ENCODE measurements around the gene BICC1.

BICC1 gene

DNA sequence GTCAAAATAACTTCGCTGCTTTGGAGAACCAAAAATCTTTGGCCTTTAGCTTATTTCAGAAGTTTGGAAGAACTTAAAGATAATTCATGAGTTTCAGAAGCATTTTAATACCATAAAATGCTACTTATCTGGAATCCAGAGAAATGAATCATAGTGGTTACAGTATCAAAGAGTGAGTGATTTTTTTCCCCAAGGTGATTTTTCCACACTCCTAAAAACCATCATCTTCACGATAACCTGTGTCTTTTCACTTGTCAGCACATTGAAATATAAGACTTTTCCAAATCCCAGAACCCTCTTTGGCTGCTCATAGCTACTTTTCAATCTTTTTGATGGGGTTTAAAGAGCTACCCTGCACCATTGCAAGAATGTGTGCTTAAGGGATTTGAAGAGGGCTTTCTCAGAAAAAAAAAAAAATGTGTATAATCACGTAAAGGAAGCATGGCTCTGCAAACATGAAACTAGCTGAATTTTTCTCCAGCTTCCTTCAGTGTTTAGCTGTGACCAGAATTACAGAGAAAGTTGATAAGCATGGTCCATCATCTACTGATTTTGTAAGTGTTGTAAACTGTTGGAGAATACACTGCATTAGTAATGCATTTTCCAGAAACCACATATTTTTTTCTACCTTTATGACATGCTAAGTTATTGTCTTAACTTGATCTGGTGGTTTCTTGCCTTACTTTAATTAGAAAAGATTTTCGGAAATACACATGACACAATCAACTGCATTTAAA lies 134.9 kb downstream of the BICC1 start:
- DNase-seq (ENCODE audit: low read depth in 2 of 2, low spot score in 1 of 2): no peak

DNA sequence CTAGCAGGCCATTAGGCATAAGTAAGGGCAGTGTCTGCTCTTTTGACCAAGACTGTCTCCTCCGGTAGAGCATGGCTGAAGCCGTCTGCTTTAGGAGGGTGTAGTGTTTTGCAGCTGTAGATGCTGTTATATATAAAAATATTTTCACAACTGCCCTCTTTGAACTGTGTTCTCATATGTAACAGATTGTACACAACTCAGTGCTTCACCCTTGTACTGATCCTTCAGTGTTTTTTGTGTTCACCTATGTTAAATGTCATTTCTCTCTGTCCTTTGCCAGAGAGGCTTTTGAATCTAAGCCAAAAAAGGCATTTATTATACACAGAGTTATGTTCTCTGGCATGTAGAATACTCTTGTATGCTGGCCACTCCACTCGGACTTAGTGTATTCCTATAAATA lies 135.5 kb downstream of the BICC1 start:
- DNase-seq (ENCODE audit: low read depth in 2 of 2, low spot score in 1 of 2): no peak

DNA sequence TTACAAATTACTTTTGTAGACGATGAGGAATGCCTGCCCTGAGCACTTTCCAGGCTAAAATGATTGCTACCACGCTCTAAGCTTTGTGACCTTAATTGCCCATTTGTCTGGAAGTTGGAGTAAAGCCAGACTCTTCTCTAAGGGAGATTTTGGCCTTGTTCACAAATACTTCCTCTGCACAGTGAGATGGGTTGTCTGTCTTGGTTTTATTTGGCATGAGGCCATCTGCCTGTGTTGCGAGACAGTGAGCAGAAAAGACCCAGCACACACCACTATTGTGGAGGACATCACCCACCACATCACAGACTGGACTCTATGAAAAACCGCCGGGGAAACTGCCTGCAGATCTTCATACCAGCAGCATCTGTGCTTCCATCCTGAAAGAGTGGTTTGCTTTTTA lies 138.4 kb downstream of the BICC1 start:
- DNase-seq (ENCODE audit: low read depth in 2 of 2, low spot score in 1 of 2): no peak

DNA sequence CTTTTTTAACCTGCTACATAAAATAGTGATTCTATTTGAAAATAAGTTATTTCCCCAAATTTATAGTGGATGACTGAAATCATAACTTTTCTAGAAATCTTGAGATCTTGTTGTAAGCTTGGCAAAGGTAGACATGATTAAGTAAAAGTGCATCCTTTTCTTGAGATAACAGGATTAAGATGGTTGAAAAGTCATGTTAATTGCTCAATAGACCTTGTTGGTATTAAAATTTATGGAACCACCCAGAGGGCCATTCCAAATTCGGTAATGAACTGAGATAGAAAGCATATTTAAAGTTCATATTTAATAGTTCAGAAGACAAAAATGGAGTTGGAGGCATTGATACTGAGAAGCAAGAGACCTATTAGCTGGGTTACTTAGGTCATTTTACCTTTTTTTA lies 139.1 kb downstream of the BICC1 start:
- DNase-seq (ENCODE audit: low read depth in 2 of 2, low spot score in 1 of 2): no peak

- DNase-seq (ENCODE audit: low read depth in 2 of 2, low spot score in 1 of 2): no peak
Observed at GRCh38 chr10:58653139-58653538, 140.5 kb downstream of the BICC1 start.

DNA sequence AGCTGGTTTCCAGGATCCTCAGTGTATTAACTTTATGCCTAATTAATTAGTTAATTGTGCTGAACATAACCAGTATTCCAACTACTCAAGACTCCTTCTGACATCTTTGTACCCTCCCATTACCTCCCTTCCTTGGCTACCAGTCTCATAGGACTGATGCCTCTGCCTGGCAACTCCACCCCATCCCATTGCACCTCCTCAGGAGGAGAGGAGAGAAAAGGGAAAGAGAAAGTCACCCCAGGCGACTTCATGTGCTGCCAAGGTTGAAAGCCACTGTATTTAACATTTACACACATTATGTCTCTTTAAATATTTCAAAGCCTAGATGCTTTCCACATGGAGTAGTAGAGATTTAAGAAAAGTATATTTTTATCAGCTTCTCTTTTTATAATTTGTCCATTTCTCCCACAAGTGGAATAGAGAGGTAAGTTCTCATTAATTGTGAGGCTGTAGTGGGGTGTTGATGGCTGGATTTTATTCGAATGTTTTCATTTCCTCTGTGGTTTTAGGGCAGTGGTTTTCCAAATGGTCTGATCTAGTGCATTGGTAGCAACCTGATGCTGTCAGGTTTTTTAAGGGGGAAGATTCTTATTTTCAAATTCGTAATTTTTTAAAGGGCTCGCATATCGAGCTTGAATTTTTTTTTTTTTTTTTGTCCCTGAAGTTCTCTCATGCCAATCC lies 148.0 kb downstream of the BICC1 start:
- DNase-seq (ENCODE audit: low read depth in 2 of 2, low spot score in 1 of 2): no peak

DNA sequence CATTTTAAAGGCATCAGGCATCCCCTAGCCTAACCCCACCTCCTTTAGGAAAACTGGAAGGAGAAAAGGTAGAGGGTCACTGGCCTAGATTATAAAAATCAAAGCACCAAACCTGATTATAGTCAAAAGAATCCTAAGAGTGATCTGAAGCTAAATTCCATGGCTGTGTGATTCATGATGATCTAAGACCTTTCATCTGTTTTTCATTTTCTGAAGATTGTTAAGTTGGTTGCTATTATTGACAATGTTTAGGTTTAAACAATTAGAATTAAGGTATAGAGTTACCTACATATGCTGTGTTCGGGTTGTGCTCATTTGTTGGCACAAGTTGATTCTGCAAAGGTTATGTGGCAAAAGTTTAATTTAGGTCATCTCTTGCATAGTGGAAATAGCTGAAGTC lies 148.7 kb downstream of the BICC1 start:
- DNase-seq (ENCODE audit: low read depth in 2 of 2, low spot score in 1 of 2): no peak

DNA sequence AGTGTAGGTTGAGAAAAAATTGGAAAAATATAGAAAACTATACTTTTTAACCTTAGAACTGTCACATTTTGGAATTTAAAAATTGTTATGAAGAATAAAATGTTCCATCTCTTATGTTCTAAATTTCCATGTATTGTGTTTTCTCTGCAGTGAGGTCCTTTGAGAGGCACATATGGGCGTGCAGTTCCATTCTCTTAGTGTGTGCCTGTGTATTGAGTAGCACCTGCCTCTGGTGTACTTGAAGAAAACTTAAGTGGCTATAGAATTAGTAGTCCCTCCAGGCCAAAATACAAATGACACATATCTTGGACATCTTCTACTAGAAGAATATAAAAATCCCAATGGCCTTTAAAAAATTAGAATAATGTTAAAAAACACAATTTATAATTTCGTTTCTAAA lies 149.2 kb downstream of the BICC1 start:
- no peak for DNase-seq (ENCODE audit: low read depth in 2 of 2, low spot score in 1 of 2)

DNA sequence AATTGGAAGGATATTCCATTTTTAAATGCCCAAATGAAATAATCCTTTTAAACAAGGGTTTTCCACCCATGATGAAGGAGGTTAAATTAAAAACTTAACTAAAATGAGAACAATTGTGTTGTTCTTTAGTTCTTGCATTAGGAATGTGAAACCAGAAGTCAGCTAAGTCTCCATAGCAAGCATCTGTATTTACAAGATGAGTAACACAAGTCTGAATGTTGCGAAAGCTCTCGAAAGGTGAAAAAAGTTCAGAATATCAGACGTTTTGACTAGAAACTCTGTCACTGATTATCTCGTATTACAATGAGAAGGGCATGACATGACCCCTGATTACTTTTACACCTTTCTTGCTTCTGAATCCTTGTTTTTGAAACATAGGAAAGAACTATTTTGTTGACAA lies 149.6 kb downstream of the BICC1 start:
- no peak for DNase-seq (ENCODE audit: low read depth in 2 of 2, low spot score in 1 of 2)

DNA sequence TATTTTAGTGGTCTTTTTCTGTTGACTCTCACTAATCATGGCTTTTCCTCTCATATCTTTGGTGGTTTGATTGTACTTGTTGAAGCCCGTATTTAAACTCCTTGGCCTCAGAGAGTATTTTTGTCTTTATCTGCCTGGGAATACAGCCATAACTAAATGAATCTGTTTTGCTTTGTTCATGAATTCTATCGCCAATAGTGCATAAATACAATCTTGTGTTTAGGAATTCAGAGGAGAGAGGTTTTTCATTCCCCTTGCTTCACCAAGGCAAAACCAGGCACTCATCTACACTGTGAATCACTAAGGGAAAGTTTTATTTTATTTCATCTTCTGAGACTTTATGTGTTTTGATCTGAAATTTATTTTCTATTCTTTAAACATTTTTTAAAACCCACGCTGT lies 152.7 kb downstream of the BICC1 start:
- DNase-seq (ENCODE audit: low read depth in 2 of 2, low spot score in 1 of 2): no peak

GRCh38 chr10:58666024-58666423 lies 153.4 kb downstream of the BICC1 start:
- no peak for DNase-seq (ENCODE audit: low read depth in 2 of 2, low spot score in 1 of 2)

GRCh38 chr10:58667658-58668310 lies 155.1 kb downstream of the BICC1 start:
- DNase-seq (ENCODE audit: low read depth in 2 of 2, low spot score in 1 of 2): no peak

- no peak for DNase-seq (ENCODE audit: low read depth in 2 of 2, low spot score in 1 of 2)
Observed at GRCh38 chr10:58672845-58673244, 160.2 kb downstream of the BICC1 start.

- DNase-seq (ENCODE audit: low read depth in 2 of 2, low spot score in 1 of 2): no peak
Observed at GRCh38 chr10:58674251-58674650, 161.6 kb downstream of the BICC1 start.

DNA sequence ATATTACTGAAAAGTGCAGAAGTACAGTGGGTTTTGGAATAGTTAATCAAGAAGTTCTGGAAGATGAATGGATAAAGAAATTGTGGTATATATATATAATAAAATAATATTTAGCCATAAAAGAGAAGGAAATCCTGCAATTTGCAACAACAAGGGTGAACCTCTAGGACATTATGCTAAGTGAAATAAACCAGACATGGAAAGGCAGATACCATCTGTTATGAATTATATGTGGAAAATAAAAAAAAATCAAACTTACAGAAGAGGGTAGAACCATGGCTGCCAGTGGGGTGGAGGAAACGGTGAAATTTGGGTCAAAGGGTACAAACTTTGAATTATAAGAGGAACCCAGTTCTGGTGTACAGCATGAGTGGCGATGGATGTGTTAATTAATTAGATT lies 162.6 kb downstream of the BICC1 start:
- DNase-seq (ENCODE audit: low read depth in 2 of 2, low spot score in 1 of 2): no peak

DNA sequence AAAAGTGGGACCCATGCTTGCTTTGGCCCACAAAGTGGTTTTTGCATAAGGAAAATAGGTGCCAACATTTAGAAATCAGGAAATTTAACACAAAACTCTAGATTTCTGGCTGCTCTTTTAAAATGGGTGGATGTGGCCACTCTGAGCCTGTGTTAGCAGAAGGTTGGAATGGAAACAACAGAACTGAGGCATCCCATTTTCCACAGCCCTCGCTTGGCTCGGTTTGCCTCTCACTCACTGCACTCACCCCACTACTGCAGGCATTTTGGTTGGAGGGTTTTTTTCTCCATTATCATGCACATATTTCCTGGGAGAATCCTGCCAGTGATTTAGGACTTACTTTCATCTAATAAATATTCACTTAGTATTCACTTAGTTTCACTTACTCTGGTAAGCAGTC lies 178.9 kb downstream of the BICC1 start:
- no peak for DNase-seq (ENCODE audit: low read depth in 2 of 2, low spot score in 1 of 2)

DNA sequence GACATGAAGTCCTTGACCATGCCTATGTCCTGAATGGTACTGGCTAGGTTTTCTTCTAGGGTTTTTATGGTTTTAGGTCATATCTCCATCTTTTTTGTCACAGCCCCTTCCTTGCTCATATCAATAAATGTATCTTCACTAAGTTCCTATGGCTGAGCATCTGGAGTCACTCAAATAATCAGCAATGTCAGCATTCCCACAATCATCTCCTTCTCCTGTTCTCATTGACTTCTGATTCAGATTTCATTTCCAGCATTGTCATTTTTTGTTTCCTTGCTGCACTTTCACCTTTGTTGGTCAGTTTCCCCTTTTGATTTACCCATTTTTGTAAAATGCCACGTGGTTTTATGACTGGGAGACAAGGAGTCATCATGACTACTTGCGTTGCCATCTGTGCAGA lies 181.2 kb downstream of the BICC1 start:
- no peak for DNase-seq (ENCODE audit: low read depth in 2 of 2, low spot score in 1 of 2)

DNA sequence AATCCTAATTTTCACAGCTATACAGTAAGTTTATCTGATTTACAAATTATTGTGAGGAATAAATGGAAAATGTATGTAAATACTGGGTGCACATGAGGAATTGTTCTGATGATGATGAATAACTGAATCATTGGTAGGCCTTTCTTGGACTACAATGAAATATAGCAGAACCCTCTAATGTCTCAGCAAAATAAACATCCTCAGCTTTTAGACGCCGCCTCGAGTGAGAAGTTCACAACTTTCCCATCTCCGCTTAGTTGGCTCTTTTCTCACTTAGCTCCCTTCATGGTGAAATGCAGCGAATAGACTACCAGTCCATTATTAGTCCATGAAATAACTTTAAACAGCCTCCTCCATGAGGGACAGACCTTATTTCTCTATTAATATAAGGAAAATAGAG lies 182.3 kb downstream of the BICC1 start:
- DNase-seq (ENCODE audit: low read depth in 2 of 2, low spot score in 1 of 2): no peak

GRCh38 chr10:58696736-58697135 lies 184.1 kb downstream of the BICC1 start:
- no peak for DNase-seq (ENCODE audit: low read depth in 2 of 2, low spot score in 1 of 2)

- no peak for DNase-seq (ENCODE audit: low read depth in 2 of 2, low spot score in 1 of 2)
Observed at GRCh38 chr10:58697691-58698090, 185.0 kb downstream of the BICC1 start.

DNA sequence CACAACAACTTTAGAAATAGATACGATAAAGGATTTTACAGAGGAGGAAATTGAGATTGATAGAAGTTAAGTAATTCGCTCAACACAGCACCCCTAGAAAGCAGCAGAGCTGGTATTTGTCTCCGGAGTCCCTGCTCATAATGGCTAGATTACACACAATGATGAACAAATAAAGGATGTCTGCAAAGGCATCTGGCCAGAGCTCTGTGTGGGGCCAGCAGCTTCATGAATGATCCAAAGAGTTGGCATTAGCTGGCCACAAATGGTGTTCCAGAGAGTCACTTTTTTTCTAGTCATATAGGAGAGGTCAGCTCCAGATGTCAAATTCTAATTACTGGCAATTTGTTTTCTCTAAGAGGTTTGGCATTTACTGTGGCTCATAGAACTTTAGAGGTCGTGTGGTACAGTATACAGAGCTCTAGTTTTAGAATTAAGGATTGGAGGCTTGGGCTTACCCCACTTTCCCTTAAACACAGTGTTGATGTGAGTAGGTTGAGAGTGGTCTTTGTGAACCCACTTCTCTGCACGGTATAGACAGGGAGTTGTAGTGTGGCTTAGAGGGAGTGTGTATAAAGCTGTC lies 186.2 kb downstream of the BICC1 start:
- DNase-seq (ENCODE audit: low read depth in 2 of 2, low spot score in 1 of 2): no peak

GRCh38 chr10:58700591-58700990 lies 187.9 kb downstream of the BICC1 start:
- no peak for DNase-seq (ENCODE audit: low read depth in 2 of 2, low spot score in 1 of 2)
